ENCODE measurements around the gene DSG3.

- TF ChIP-seq EP300 (IDR thresholded peaks at IDR 0.05), result no peak
- TF ChIP-seq CTCF (IDR thresholded peaks at IDR 0.05), result no peak
Observed at GRCh38 chr18:31504455-31505147, 57.1 kb downstream of the DSG3 start.

Measured in sigmoid colon (tissue), 4 donors.